K562 (cell line): ENCODE data around the gene PMP22. TPM values are rescaled to one million over a fixed set of nuclear protein-coding genes. Genes with fewer than 3 reads are reported as not detected.
A peak's percentile ranks its signal among the peaks of the same experiment; 100 is the strongest.

ENCODE experiments used
- ATAC-seq: fragments of 200-7000 bp; cut with Tn5 transposase; 3 replicates; pipeline ENCODE4 v1.9.1; 2020; ENCODE audit warnings: moderate library complexity
- BruUV-seq: library from RNA; stranded (reverse); fragments of 400-500 nt; replicated peaks from 2 replicates; lab custom pipeline; 2021; lab: Mats Ljungman, UMichigan
- CTCF ChIA-PET: fragments of 300-600 bp; formaldehyde crosslinking; extraction: SDS; loops from one replicate; lab custom pipeline; 2021; ENCODE audit warnings: low intra/inter-chr PET ratio; lab: Yijun Ruan, JAX
- POLR2A ChIA-PET: fragments of 300-600, 350-650 bp; sonication (Branson Sonifier 250); formaldehyde crosslinking; extraction: SDS; loops from one replicate; lab custom pipeline; 2021; ENCODE audit warnings: antibody characterized with exemption, inconsistent platforms; lab: Yijun Ruan, JAX
- DNase-seq, 4 experiments: peaks; one replicate each; pipeline versions ENCODE4 v3.0.0 to v3.0.0-alpha.2; 2011 to 2018; ENCODE audit warnings: low spot score in 3 of 4, mixed read lengths in 3 of 4; ENCODE audit errors: extremely low read depth in 1 of 4
- FAIRE-seq: peaks from 2 replicates; lab custom pipeline; 2011; peaks lifted over from hg19 to GRCh38; lab: Jason Lieb, UNC
- H2AFZ ChIP-seq: 2 replicates; pipeline ENCODE4 v1.6.0; 2011; ENCODE audit warnings: low read depth, low read length, control low read depth, inconsistent platforms
- H3K27ac ChIP-seq: fragments of 200-600 bp; 3 replicates; pipeline ENCODE4 v1.8.0; 2011; ENCODE audit warnings: low read depth, mild to moderate bottlenecking, control low read depth, inconsistent platforms, low read length, moderate library complexity, mixed read lengths; ENCODE audit errors: extremely low read depth
- H3K27me3 ChIP-seq, 2 experiments: fragments of 300-600 bp in 1 of 2; 2 replicates in 1 of 2; 3 replicates in 1 of 2; pipeline versions ENCODE4 v1.6.0 to v1.8.0; 2011; ENCODE audit warnings: inconsistent platforms in 2 of 2, low read length in 2 of 2, mild to moderate bottlenecking in 1 of 2, mixed read lengths in 1 of 2, moderate library complexity in 1 of 2; ENCODE audit not compliant: control insufficient read depth in 2 of 2, insufficient read depth in 2 of 2
- H3K36me3 ChIP-seq: fragments of 300-600 bp; 3 replicates; pipeline ENCODE4 v1.8.0; 2011; ENCODE audit warnings: mild to moderate bottlenecking, low read length, inconsistent platforms; ENCODE audit not compliant: control insufficient read depth, insufficient read depth
- H3K4me1 ChIP-seq, 2 experiments: fragments of 200-600 bp in 1 of 2; replicated peaks in 1 of 2; 2 replicates in 1 of 2; 3 replicates in 1 of 2; pipeline versions ENCODE4 v1.5.1 to v1.8.0; 2011; ENCODE audit warnings: inconsistent platforms in 2 of 2, low read length in 2 of 2, mild to moderate bottlenecking in 1 of 2, mixed read lengths in 1 of 2, moderate library complexity in 1 of 2; ENCODE audit not compliant: control insufficient read depth in 2 of 2, insufficient read depth in 2 of 2
- H3K4me2 ChIP-seq: 2 replicates; pipeline ENCODE4 v1.6.1; 2011; ENCODE audit warnings: low read length, control low read depth, inconsistent platforms, mixed read lengths; ENCODE audit not compliant: insufficient read depth
- H3K4me3 ChIP-seq: fragments of 200-600 bp; sonication (generic), shearing (Covaris generic); 2 replicates; pipeline ENCODE4 v1.5.1; 2016; ENCODE audit warnings: control low read depth, inconsistent platforms
- H3K79me2 ChIP-seq: fragments of 200-600 bp; 3 replicates; pipeline ENCODE4 v1.8.0; 2011; ENCODE audit warnings: low read length, inconsistent platforms; ENCODE audit not compliant: control insufficient read depth, insufficient read depth
- H3K9ac ChIP-seq, 2 experiments: 2 replicates each; pipeline versions ENCODE4 v1.6.0 to v1.6.1; 2011; ENCODE audit warnings: low read depth in 2 of 2, low read length in 2 of 2, control low read depth in 1 of 2, inconsistent platforms in 1 of 2, mild to moderate bottlenecking in 1 of 2, mixed read lengths in 1 of 2; ENCODE audit not compliant: insufficient read depth in 1 of 2
- H3K9me1 ChIP-seq: one replicate; pipeline ENCODE4 v1.6.0; 2011; ENCODE audit warnings: inconsistent platforms, mild to moderate bottlenecking, low read length, moderate library complexity; ENCODE audit not compliant: control insufficient read depth, insufficient read depth
- H3K9me3 ChIP-seq: replicated peaks from 2 replicates; pipeline ENCODE4 v1.5.1; 2011; ENCODE audit warnings: low read depth, low read length, inconsistent platforms; ENCODE audit not compliant: control insufficient read depth, insufficient read depth
- H4K20me1 ChIP-seq: replicated peaks from 2 replicates; pipeline ENCODE4 v1.6.1; 2011; ENCODE audit warnings: low read length, inconsistent platforms, mixed read lengths; ENCODE audit not compliant: control insufficient read depth, insufficient read depth
- AFF1 ChIP-seq, 2 experiments: fragments of 450-650 bp; IDR thresholded peaks; 2 replicates each; pipeline ENCODE4 v1.6.1; 2018; ENCODE audit warnings: mild to moderate bottlenecking in 2 of 2, low read depth in 1 of 2; ENCODE audit not compliant: partially characterized antibody in 2 of 2
- EHMT2 ChIP-seq: fragments of 450-650 bp; IDR thresholded peaks from 2 replicates; pipeline ENCODE4 v1.6.1; 2018; ENCODE audit warnings: antibody characterized with exemption
- GABPB2 ChIP-seq: fragments of 250-450 bp; sonication (Bioruptor Pico); conservative IDR thresholded peaks from 2 replicates; pipeline ENCODE4 v1.5.1; 2021; ENCODE audit warnings: mild to moderate bottlenecking
- HMG20B ChIP-seq: fragments of 250-450 bp; sonication (Bioruptor Pico); IDR thresholded peaks from 2 replicates; pipeline ENCODE4 v1.5.0; 2021; ENCODE audit warnings: mild to moderate bottlenecking
- JUND ChIP-seq, 2 experiments: IDR thresholded peaks; 2 replicates in 1 of 2; 3 replicates in 1 of 2; pipeline ENCODE4 v1.6.1; 2011; ENCODE audit warnings: borderline replicate concordance in 2 of 2, low read depth in 2 of 2, low read length in 2 of 2, improper control_type of control experiment in 1 of 2, missing biosample characterization in 1 of 2, missing genetic modification characterization in 1 of 2, missing genetic modification reagents in 1 of 2
- SMARCE1 ChIP-seq: fragments of 450-650 bp; IDR thresholded peaks from 2 replicates; pipeline ENCODE4 v1.7.1; 2016; ENCODE audit warnings: mild to moderate bottlenecking
- TAF15 ChIP-seq: fragments of 200-400 bp; formaldehyde crosslinking; IDR thresholded peaks from 2 replicates; pipeline ENCODE4 v1.6.1; 2017; ENCODE audit warnings: mild to moderate bottlenecking, low read depth, low read length, moderate library complexity
- ZNF121 ChIP-seq: sonication (generic); formaldehyde crosslinking; conservative IDR thresholded peaks from 2 replicates; pipeline ENCODE4 v1.8.0; 2022; ENCODE audit warnings: missing genetic modification reagents
- ZNF24 ChIP-seq: fragments of 450-650 bp; IDR thresholded peaks from 2 replicates; pipeline ENCODE4 v1.6.1; 2016
- ZNF584 ChIP-seq: fragments of 200-800 bp; sonication (Bioruptor generic); IDR thresholded peaks from 2 replicates; pipeline ENCODE4 v1.6.1; 2016; ENCODE audit warnings: low read depth, mild to moderate bottlenecking, missing genetic modification characterization, missing compliant biosample characterization
- ZNF639 ChIP-seq, 2 experiments: fragments of 200-800 bp in 1 of 2; sonication (Bioruptor generic) in 1 of 2; sonication (generic) in 1 of 2; formaldehyde crosslinking in 1 of 2; IDR thresholded peaks in 1 of 2; conservative IDR thresholded peaks in 1 of 2; 2 replicates each; pipeline versions ENCODE4 v1.5.0 to v1.6.1; 2016 to 2020; ENCODE audit warnings: missing compliant biosample characterization in 1 of 2, missing genetic modification characterization in 1 of 2, missing genetic modification reagents in 1 of 2
- WGBS: fragments of 100-300 bp; shearing (Covaris generic); methylation state at CpG from one replicate; pipeline ENCODE4 v1.1.6; 2016; ENCODE audit warnings: low coverage, mixed read lengths; ENCODE audit not compliant: insufficient coverage; ENCODE audit errors: missing lambda C conversion rate; 5-methylcytosine and 5-hydroxymethylcytosine counted together
- in situ Hi-C: fragments of 300-500 bp; cut with MboI; formaldehyde crosslinking; loops from 4 replicates; pipeline ENCODE4 v1.15.0; 2018; ENCODE audit warnings: inconsistent platforms, mixed read lengths
- intact Hi-C: fragments of 100-400 bp; cut with micrococcal nuclease; formaldehyde crosslinking; loops from 2 replicates; pipeline ENCODE4 v1.14.2; 2022
- polyA plus RNA-seq, 8 experiments: library from polyadenylated mRNA; depleted of rRNA in 4 of 8; stranded (reverse) in 5 of 8; unstranded in 3 of 8; fragments of >200 nt; fragmentation: Nextera tagmentation in 2 of 8; fragmentation: Illumina TruSeq in 1 of 8; extraction: Ambion mirVana in 2 of 8; extraction: Trizol in 1 of 8; gene quantifications; 2 replicates each; pipeline versions ENCODE4 v1.2.1 to v1.2.3, GENCODE V29; 2011 to 2014; ENCODE audit warnings: inconsistent platforms in 1 of 8, missing spikeins in 1 of 8
- total RNA-seq, 7 experiments: library from RNA; depleted of rRNA in 6 of 7; stranded (reverse); fragments of >200 nt in 6 of 7; fragmentation: Illumina TruSeq in 2 of 7; extraction: Trizol in 2 of 7; gene quantifications; 2 replicates each; pipeline versions ENCODE4 v1.2.1 to v1.2.3, GENCODE V29; 2011 to 2021; ENCODE audit warnings: low replicate concordance in 1 of 7
- TF ChIP-seq, protein P1 (sequence below), 2 experiments: fragments of 450-650 bp; conservative IDR thresholded peaks; 2 replicates each; pipeline ENCODE4 v1.6.1; 2017; ENCODE audit warnings: mild to moderate bottlenecking in 2 of 2, moderate library complexity in 2 of 2

The PMP22 gene
- total and polyA plus RNA-seq, 9 of the 15 experiments (the other 6 are each of a cell fraction or from before 2014, with no cell fraction given), result 12.6 to 62.3 (median 25.8) TPM

DNA sequence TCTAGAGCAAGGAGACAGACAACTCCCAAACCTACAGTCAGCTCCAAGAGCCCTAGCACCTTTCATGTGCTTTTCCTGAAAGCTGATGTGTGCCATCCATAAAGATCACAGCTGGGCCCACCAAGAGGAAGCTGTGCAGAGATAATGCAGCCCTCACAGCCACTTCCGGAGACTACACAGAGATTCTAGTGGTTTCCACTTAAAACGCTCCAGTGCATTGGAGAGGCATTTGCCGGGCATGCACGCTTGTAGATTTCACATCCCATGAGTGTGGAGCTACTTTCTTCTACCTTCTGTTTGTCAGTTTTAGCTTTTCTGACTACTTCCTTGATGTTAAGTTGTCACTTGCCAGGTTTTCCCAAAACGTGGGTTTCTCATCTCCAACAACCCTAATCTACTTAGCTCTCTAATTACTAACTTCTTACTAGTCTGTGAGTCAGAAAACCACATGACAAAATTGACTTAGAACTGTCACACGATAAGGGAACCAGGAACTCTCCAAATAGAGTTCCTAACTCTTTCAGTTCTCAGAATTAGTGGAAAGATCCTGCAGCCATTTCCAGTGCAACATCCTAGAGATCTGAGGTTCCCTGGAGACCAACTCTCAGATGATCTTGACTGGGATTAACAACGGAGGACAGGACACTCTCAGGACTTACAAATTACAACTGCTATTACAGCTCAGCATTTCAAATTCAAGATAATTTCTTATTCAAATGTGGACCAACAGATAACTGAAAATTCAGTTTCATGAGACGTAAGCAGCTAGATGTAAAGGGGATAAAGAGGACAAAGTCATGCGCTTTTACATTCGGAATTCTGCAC is 28.6 kb downstream of the PMP22 start:
- intact Hi-C loops, result loop anchor here (10.0 kb wide), 1 partner anchor 258 kb away; no protein-coding TSS in a partner anchor
- FAIRE-seq (peak; percentile 72), DNase-seq (peak in 2 of 4 experiments; percentile 58 to 74), ATAC-seq (peak; percentile 81)
- no peaks in the 10 kb centered on the region for H3K27me3 ChIP-seq
- H2AFZ ChIP-seq, result peak overlapping the region; percentile 87
- H3K9me3 ChIP-seq, result no peaks in the 10 kb centered on the region
- H3K79me2 ChIP-seq, result peaks cover 2% of the 10 kb centered on the region; the same call in 1 of the 3 replicates
- no peaks in the 10 kb centered on the region for H3K9me1 ChIP-seq
- CTCF ChIA-PET, result interaction anchor here (1.5 kb wide), 1 partner anchor 266 kb away, joined by 3 read pairs; no protein-coding TSS in a partner anchor
- H3K4me1 ChIP-seq, result peaks cover 12 to 88% of the 10 kb centered on the region in 2 experiments; a peak in 4 of 5 replicates
- 0% methylated on average over 10 of the region's 10 CpGs for WGBS
- peaks cover 16% of the 10 kb centered on the region; the same call in 2 of the 3 replicates for H3K36me3 ChIP-seq
- peak overlapping the region in 1 of 2 experiments; percentile 58; a peak in 2 of 4 replicates for H3K9ac ChIP-seq
- no peaks in the 10 kb centered on the region for H4K20me1 ChIP-seq
- H3K4me3 ChIP-seq, result no peak overlapping the region
- in situ Hi-C loops, result no loop called here
- H3K27ac ChIP-seq, result peak overlapping the region; percentile 89
- no TSS peak for BruUV-seq
- POLR2A ChIA-PET, result interaction anchor here (0.6 to 0.9 kb wide), 2 partner anchors 14 to 404 kb away, joined by 3 read pairs; no protein-coding TSS in a partner anchor
- H3K4me2 ChIP-seq, result peak overlapping the region; percentile 70
- TF ChIP-seq GABPB2 (CRISPR knock-in tag), result no peak
- TF ChIP-seq HMG20B (CRISPR knock-in tag), result no peak
- TF ChIP-seq SMARCE1, result peak; percentile 61
- TF ChIP-seq ZNF24, result no peak
- TF ChIP-seq TAF15, result no peak
- no peak for TF ChIP-seq EHMT2
- TF ChIP-seq, protein P1, sequence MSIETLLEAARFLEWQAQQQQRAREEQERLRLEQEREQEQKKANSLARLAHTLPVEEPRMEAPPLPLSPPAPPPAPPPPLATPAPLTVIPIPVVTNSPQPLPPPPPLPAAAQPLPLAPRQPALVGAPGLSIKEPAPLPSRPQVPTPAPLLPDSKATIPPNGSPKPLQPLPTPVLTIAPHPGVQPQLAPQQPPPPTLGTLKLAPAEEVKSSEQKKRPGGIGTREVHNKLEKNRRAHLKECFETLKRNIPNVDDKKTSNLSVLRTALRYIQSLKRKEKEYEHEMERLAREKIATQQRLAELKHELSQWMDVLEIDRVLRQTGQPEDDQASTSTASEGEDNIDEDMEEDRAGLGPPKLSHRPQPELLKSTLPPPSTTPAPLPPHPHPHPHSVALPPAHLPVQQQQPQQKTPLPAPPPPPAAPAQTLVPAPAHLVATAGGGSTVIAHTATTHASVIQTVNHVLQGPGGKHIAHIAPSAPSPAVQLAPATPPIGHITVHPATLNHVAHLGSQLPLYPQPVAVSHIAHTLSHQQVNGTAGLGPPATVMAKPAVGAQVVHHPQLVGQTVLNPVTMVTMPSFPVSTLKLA (conservative IDR thresholded peaks at IDR 0.05), result peak in 1 of 2 experiments; percentile 68; a peak in 2 of 4 replicates
- TF ChIP-seq ZNF584 (CRISPR knock-in tag), result no peak
- no peak for TF ChIP-seq AFF1 (IDR thresholded peaks at IDR 0.05; ENCODE audit: low read depth in 1 of 2, partially characterized antibody in 2 of 2)
- no peak for TF ChIP-seq ZNF639 (CRISPR knock-in tag; conservative IDR thresholded peaks at IDR 0.05 in 1 of 2, IDR thresholded peaks at IDR 0.05 in 1 of 2)
- peak; percentile 68; the same call in 1 of the 2 replicates for TF ChIP-seq JUND (IDR thresholded peaks at IDR 0.05; ENCODE audit: borderline replicate concordance, low read depth, low read length)
- peak; percentile 27; the same call in 2 of the 3 replicates for TF ChIP-seq JUND (tag; IDR thresholded peaks at IDR 0.05; ENCODE audit: borderline replicate concordance, low read depth, low read length)
- TF ChIP-seq ZNF121 (CRISPR knock-in tag), result no peak
